Activated gamma-delta T cell treated with Interleukin-2 at 50 U/mL for 16 hours (primary cell): Measurements from ENCODE around the gene PMAIP1.
"Not testable (repeated sequence)": the region's sequence is repeated elsewhere in the genome, so short reads cannot be mapped to it uniquely, and the experiment has no call there.

Experiments
- DNase-seq: peaks from one replicate; pipeline ENCODE4 v3.0.0-alpha.2; 2020

The PMAIP1 gene

DNA sequence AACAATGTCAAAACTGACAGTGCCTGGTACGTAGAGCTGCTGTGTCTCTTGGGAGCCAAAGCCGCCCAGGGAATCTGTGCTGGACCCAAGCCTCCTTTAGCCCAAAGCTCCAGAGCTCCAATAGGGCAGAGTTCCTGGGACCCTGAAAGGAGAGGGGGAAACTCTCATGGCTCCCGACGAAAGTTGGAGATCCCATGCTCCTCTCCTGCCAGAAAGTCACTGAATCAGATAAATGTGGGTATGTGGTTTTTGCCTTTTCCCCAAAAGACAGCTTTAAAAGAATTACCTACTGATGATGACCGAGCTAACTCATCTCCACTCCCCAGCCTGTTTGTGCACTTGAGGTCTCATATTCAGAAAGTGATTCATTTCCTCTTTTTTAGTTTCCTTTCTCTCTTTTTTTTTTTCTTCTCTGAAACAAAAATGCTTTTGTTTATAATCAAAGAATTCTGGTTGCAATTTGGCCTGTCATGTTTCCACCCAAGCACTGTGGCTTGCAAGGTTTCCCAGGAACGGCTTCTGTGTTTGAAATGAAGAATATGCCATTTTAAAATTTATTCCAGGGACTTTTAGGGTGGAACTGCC lies 14.1 kb upstream of the PMAIP1 start:
- no peak for DNase-seq

DNA sequence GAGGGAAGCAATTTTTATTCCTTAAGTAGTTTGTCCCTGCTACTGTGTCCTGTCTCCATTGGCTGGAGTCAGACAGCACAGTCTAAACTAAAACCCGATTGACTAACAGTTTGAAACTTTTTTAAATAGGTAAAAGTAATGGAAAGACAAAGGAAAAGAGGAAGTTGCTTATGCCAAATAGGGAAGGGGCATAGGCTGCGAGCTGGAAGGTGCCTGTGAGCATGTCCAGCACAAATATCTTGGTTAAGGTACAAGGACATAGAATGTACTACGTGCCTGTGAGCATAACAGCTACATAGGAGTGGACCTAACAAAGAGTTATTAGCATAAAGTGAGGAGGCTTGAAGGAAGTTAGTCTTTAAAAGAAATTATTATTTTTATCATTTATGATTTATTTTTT lies 13.4 kb upstream of the PMAIP1 start:
- not testable (repeated sequence) for DNase-seq

DNA sequence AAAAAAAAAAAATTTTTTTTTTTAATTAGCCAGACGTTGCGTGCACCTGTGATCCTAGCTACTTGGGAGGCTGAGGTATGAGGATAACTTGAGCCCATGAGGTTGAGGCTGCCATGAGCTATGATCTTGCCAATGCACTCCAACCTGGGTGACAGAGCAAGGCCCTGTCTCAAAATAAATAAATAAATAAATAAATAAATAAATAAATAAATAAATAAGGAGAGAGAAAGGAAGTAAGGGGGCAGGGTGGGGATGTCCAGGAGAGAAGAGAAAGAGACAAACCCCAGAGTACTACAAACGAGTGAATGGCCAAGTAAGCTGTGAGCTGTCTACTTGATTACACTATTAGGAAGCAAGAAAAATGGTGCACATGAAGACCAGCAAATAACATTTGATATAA lies 7.7 kb upstream of the PMAIP1 start:
- DNase-seq: no peak

DNA sequence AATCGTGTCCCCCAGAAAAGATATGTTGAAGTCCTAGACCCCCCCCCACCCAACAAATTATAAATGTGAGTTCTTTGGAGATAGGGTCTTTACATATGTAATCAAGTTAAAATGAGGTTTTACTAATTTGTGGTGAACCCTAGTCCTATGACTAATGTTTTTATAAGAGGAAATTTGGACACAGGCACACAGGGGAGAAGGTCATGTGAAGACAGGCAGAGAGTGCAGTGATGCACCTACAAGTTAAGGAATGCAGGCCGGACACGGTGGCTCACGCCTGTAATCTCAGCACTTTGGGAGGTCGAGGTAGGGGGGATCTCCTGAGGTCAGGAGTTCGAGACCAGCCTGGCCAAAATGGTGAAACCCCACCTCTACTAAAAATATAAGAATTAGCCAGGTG lies 5.8 kb upstream of the PMAIP1 start:
- DNase-seq: no peak

DNA sequence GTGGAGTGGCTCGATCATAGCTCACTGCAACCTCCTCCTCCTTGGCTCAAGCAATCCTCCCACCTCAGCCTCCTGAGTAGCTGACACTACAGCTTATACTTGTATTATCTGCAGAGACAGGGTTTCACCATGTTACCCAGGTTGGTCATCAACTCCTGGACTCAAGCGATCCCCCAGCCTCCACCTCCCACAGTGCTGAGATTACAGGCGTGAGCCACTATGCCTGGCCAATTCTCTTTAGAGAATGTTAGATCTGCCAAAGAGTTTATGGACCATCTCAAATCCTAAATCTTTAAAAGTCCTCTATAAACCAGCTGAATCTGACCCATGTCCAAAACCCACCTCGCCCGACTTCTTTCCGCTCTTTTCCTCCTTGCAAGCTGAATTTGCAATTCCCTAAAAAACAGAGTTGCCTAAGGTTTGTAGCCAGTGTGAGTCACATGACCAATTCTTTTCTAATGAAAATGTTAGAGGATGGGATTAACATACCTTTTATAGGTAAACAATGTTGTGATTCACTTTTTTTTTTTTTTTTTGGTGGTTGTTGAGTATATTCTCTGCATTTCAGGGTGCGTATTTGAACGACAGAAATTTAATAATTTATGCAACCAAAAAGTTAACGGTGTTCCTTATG lies 2.4 kb upstream of the PMAIP1 start:
- no peak for DNase-seq

DNA sequence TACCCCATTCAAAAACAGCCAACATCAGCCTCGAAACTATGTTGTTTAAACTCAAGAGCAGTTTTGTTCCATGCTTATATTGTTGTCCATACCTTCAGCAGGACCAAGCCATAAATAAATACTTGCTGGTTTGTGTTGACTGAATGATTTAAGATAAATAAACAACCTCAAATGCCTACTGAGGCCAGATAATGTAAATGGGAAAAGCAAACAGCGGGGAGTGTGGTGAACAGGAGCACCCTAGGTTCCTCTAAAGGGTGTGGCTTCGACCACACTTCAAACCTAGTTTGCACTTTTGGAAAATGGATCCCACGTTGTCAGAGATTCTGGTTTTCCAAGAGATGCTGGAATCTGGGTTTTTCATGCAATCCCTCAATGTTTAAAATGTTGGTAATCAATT lies 1.7 kb upstream of the PMAIP1 start:
- no peak for DNase-seq

DNA sequence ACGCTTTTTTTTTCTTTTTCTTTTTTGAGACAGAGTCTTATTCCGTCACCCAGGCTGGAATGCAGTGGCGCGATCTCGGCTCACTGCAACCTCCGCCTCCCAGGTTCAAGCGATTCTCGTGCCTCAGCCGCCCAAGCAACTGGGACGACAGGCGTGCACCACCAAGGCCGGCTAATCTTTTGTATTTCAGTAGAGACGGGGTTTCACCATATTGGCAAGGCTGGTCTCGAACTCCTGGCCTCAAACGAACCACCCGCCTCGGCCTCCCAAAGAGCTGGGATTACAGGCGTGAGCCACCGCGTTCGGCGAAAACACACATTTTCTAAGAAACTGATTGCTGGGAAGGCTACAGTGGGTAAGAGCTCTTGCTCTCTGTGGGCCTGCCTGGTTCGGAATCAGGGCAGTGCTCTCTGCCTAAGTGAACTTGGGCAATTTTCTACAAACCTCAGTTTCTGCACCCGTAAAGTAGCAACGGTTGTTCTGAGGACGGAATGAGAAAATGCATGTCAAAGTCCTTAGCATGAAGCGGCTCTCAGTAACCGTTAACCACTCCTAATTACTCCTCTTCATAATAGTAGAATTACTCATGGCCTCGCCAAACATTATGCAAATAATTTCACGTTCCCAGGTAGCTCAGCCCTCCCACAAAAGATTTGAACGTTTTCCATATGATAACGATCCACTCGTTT lies 1.0 kb upstream of the PMAIP1 start:
- no peak for DNase-seq

DNA sequence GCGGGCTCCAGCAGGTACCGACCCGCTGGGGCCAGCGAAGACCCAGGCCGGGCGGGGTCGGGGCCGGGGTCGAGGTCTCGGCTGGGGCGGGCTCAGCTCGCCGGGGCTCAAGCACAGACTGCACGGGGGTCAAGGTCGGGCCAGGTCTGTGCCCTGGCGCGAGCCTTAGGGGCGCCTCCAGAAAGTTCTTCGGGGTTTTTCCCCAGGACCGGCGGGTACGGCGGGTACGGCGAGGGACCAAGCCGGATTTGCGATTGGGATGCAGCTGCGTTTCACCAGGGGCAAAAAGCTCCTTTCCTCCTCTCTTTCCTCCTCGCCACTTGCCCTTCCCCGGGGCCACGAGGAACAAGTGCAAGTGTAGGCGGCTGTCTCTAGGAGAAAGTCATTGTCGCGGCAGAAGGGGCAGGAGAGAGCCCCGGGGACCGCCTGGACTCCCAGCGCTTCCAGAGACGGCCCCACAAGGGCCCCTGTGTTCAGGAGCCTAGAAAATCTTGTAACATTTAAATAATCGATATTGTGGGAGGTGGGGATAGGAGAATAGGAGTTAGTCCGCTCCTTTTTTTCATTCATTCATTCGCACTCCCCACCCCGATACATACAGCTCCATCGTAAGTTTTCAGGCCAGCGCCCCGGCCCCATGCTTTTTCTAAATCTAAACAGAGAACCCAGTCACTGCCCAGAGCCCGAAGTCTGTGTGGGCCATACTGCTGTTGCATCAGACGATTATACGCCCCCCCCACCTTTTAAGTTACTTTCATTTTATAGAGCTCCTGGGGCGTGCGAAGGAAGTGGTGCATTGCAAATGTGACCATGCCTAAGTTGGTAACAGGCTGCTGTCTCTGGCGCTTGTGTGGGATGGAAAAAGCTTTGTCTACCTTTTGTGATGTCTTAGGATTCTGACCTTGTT lies 679 bp downstream of the PMAIP1 start:
- DNase-seq: peak; percentile 56

DNA sequence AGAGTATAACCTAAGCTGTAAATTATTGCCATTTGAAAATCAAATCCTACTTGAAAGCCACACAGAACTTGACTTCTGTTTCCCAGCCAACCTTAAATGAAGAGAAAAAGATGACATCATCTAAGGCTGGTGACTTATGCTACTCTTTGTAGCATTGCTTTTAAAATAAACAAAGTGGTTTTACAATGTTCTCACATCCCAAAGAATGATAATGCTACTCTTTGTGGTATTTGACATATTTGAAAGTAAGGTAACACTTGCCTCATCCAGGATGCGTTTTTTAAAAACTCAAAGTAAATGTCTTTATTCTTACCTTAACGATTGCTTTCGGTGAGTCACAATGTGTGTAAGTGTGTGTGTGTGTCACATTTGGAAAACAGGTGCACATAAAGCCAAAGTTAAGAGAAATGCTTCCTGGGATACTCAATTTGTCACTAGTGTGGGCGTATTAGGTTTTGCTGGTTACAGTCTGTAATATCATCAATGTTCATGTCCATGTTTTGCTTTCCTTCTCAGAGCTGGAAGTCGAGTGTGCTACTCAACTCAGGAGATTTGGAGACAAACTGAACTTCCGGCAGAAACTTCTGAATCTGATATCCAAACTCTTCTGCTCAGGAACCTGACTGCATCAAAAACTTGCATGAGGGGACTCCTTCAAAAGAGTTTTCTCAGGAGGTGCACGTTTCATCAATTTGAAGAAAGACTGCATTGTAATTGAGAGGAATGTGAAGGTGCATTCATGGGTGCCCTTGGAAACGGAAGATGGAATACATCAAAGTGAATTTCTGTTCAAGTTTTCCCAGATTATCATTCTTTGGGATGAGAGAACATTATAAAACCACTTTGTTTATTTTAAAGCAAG lies 2.6 kb downstream of the PMAIP1 start:
- DNase-seq: no peak

DNA sequence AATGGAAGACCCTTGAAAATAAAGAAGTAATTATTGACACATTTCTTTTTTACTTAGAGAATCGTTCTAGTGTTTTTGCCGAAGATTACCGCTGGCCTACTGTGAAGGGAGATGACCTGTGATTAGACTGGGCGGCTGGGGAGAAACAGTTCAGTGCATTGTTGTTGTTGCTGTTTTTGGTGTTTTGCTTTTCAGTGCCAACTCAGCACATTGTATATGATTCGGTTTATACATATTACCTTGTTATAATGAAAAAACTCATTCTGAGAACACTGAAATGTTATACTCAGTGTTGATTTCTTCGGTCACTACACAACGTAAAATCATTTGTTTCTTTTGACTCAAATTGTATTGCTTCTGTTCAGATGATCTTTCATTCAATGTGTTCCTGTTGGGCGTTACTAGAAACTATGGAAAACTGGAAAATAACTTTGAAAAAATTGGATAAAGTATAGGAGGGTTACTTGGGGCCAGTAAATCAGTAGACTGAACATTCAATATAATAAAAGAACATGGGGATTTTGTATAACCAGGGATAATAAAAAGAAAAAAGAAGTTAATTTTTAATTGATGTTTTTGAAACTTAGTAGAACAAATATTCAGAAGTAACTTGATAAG lies 3.3 kb downstream of the PMAIP1 start:
- no peak for DNase-seq

DNA sequence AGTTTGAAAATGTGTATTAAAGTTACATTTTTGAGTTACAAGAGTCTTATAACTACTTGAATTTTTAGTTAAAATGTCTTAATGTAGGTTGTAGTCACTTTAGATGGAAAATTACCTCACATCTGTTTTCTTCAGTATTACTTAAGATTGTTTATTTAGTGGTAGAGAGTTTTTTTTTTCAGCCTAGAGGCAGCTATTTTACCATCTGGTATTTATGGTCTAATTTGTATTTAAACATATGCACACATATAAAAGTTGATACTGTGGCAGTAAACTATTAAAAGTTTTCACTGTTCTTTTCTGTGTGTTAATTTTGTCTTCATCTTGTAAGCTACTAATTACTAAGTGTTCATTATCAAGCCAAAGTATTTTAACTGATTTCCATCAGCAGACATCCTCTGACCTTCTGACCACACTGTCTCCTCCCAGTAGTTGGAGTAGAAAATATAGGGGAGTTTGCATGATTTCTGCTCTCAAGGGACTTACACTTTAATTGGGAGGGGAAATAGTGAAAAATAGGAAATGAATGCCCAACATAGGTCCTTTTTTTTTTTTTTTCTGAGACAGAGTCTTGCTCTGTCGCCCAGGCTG lies 4.3 kb downstream of the PMAIP1 start:
- DNase-seq: no peak

DNA sequence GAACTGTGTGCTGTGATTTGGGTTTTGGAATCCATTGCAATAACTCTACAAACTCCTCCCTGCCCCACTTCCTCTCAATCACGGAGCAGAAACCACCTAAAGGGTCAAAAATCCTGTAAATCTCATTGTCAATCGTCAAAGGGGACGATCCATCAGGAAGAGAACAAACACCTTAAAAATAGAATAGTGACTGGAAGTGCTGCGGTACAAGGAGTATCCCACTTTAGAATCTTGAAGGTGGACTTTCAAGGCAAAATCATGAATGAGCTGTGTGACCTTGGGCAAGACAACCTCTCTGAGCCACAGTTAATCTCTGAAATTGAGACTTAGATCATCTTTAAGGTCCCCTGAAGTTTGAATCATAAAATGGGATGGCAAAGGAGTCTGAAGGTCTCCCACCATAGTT lies 5.9 kb downstream of the PMAIP1 start:
- no peak for DNase-seq

DNA sequence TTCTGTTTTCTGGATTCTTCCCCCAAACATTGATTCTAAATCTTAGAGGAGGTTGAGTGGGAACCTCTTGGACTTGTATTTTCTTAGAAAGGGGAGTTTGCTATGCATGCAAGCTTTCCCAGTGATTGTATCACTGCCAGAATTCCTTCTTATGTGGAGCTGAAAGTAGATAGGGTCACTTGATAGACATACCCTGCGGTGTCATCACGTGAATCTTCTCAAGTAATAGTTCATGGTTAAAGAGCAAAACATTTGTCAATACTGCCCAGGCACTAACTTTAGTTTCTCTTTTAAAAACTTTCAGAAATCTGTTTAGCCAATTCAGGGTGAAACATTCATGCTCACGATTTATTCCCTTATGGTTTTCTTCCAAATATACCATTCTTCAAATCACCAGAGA lies 6.4 kb downstream of the PMAIP1 start:
- DNase-seq: no peak

DNA sequence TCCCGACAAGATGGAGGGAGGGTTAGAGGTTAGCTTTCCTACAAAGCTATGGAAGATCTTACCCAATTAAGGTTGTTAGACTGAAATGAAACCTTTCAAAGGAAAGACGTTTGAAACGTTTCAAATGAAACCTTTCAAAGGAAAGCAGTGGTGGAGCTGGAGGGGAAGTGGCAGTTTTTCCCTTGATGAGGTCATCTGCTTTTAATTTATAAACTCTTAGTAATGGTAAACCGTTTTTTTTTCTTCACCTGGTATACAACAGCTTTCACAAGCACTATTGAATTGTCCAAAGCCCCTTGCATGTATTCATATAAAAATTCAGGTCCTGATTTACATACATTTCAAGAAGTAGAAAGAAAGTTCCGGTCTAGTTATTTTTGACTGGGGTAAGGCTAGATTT lies 7.4 kb downstream of the PMAIP1 start:
- no peak for DNase-seq

DNA sequence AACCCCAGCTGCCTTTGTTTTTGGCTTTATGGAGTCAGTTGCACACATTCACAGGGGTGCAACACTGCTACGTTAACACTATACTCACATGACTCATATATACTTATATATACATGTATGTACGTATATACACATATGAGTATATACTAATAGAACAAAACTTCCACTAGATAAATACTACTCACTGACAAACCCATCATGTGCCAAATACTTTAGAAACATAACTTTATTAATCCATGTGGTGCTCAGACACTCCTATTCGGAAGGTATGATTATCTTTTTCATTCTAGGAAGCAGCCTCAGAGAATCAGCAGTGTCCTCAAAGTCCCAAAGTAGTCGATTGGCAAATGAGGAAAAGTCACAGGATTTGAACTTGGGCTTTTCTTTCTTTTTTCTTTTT lies 7.9 kb downstream of the PMAIP1 start:
- DNase-seq: no peak

DNA sequence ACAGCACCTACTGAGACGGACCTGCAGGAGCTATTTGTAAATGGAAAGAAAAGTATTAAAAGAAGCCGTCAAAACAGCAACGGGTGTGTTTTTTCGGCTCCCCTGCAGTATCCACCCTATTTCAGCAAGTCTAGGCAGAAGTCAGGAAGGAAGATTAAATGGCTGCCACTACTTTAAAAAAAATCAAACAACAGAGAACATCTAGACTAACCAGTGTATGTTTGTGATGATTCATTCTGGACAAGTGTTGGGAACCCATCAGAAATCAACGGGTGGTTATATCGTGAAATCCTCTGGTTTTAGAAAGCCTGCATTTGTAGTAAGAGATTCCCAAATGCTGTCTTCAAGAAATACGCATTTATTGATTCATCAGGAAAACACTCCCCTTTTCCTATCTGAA lies 9.0 kb downstream of the PMAIP1 start:
- DNase-seq: no peak

DNA sequence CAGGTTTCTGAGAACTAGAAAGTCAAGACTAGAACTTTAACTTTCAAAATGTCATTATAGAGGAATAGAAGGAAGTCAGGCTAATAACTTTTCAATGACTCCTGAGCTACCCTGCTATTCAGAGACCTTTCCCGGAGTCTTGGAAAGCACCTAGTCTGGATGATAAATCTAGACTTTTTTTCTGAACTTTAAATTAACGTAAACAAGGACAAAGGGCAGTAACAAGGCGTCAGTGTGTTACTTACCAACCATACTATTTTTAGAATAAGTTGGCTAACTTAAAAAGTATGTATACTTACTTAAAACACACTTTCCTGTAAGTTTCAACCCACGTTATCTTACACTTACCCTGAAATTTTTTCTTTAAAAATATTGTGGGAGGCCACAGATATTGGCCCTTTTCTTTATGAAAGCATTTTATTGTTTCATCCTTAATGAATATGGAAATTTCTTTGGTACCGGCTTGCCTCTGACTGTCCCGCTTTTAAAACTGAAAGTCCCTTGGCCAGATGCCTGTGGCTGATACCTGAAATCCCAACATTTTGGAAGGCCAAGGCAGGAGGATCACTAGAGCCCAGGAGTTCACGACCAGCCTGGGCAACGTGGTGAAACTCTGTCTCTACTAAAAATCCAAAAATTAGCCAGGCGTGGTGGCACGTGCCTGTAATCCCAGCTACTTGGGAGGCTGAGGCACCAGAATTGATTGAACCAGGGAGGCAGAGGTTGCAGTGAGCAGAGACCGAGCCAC lies 9.7 kb downstream of the PMAIP1 start:
- DNase-seq: no peak

DNA sequence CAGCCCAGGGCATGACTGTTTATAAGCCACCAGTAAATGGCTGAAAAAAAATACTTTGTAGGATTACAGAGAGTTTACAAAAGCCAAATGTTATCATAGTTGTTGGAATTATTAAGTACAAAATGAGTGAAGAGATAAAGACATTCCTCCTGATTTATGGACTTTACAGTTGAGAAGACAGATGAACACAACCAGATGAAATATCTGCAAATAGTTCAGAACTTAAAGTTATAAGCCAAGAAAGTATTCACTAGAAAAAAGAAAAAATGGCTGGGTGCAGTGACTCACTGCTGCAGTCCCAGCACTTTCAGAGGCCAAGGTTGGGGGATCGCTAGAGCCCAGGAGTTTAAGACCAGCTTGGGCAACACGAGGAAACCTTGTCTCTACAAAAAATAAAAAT lies 11.2 kb downstream of the PMAIP1 start:
- no peak for DNase-seq

DNA sequence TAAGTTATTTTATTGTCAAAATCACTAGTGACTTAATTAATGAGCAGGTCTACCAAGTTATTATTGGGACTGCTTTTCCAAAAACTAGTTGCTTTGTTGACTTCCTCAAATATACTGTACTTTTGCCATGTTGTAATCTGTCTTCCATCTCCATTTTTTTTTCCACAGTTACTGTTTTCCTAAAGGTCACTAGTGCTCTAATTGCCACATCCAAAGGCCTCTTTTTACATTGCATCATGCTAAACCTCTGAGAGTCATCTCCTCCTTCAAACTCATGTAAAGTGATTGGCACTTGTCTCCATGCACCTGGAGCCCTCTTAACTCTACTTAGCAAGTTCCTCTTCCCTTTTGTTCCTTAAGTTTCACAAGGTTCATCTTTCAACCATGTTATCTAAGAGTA lies 11.8 kb downstream of the PMAIP1 start:
- no peak for DNase-seq

DNA sequence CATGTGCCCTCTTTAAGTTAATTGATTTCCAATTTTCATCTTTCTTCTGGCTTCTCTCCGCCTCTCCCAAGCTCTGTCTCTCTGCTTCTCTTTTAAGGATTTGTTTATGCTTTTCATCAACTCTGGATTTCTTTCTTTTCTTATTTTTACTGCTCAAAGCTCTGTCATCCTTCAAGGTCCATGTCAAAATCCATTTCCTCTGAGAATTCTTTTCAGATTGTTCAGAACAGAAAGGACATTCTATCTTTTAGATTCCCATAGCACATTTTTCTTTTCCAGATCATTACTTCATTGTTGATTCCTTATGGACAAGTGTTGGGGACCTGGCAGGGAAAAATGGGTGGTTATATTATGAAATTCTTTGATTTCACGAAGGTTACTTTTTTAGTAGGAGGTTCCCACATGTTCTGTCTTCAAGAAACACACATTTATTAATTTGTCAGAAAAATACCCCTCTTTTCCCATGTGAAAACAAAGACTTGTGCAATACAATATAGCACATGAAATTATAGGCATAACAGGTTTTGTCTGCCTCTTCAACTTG lies 12.3 kb downstream of the PMAIP1 start:
- no peak for DNase-seq

DNA sequence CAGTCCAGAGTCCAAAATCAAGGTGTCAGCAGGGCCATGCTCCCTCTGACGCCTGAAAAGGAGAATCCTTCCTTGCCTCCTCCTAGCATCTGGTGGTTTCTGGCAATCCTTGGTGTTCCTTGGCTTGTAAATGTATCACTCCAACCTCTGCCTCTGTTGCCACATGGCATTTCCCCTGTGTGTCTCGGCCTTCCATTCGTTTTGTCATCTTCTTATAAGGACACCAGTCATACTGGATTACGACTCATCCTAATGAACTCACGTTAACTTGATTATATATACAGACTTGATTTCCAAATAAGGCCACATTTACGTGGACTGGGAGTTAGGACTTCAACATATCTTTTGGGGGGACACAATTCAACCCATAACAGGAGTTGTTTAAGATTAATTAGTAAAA lies 15.8 kb downstream of the PMAIP1 start:
- DNase-seq: no peak
